HG03378 (cell line): ENCODE data around the gene SEH1L.
"Not testable (repeated sequence)": the region's sequence is repeated elsewhere in the genome, so short reads cannot be mapped to it uniquely, and the experiment has no call there.

ENCODE experiments used
- ATAC-seq: cut with Tn5 transposase; IDR thresholded peaks from one replicate; pipeline ENCODE4 v1.9.1; 2021; ENCODE audit warnings: mild to moderate bottlenecking, moderate library complexity; ENCODE audit not compliant: unreplicated experiment

The SEH1L gene

GRCh38 chr18:12943215-12943614 lies 4.6 kb upstream of the SEH1L start:
- ATAC-seq, result no peak

DNA sequence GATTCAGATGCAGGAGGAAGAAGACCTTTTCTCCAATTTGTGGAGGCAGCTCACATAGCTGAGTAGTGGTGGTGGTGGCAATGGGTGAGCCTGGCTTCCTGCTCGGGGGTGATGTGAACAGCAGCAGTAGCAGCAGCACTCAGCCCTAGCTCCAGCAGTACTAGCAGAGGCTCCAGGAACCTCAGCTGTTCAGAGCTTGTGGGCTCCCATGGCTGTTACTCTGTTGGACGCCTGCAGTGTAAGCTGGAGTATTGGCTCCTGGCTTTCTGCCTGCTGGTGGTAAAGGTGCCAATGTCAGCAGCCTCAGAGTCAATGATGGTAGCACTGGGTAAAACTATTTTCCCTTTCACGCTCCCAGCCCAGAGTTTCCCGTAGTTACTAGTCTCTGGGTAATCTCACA lies 3.1 kb upstream of the SEH1L start:
- no peak for ATAC-seq

GRCh38 chr18:12946549-12947284 lies 1.1 kb upstream of the SEH1L start:
- no peak for ATAC-seq

DNA sequence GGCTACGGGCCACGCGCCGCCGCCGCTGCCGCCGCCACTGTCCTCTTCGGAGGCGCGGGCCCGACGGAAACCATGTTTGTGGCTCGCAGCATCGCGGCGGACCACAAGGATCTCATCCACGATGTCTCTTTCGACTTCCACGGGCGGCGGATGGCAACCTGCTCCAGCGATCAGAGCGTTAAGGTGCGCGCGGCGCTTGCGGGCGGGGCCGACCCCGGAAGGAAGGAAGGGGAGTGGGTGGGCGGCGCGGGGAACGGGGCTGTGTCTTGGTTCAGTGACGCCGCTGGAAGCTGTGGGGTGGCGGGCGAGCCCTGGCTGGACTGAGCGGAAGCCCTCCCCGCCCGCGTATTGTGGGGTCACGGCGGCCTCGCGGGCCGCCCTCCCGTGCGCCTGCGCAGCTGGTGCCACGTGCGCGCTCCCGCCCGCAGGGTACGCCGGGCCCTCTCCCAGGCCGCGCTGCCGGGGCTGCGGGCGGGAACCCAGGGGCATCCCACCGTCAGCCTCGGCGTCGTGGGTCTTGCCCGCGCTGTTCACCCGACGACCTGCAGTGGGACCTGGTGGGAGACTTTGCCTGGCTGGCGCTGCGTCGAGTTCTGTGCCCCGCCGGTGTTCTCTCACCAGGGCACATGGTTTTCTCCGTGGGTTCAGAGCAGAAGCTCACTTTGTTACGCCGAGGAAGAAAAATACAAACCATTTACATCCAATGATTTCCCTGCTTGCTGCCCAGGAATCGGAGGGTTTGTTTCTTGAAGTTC lies 416 bp downstream of the SEH1L start:
- peak; percentile 63 for ATAC-seq

GRCh38 chr18:12958478-12958877 lies 10.7 kb downstream of the SEH1L start:
- ATAC-seq, result no peak

GRCh38 chr18:12960395-12960794 lies 12.6 kb downstream of the SEH1L start:
- ATAC-seq, result no peak

DNA sequence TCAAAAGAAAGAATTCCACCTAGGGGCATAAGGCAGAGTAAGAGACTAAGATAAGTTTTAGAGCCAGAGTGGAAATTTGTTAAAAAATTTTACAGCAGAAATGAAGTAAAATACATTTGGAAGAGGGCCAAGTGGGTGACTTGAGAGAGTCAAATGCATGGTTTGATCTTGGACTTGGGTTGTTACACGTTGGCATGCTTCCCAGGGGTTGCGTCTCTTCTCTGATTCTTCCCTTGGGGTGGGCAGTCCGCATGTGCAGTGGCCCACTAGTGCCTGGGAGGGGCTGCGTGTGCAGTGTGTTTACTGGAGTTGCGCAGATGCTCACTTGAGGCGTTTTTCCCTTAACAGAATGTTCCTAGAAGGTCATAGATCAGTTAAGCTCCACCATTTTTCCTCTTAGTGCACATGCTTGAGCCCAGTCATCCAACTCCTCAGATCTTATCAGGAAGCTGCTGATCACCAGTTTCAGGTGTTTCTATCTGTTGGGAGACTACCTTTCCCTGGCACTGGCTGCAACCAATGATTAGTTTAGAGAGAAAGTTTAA lies 13.1 kb downstream of the SEH1L start:
- no peak for ATAC-seq

DNA sequence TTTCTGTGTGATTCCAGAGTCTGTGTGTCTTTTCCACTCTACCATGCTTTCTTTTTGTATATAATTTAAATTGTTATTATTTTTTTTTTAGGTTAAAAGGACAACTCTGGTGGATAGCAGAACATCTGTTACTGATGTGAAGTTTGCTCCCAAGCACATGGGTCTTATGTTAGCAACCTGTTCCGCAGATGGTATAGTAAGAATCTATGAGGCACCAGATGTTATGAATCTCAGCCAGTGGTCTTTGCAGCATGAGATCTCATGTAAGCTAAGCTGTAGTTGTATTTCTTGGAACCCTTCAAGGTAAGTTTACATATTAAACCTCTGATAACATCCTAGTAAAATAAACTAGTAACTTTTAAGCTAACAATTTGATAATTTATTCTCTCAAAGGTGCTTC lies 15.3 kb downstream of the SEH1L start:
- no peak for ATAC-seq

- ATAC-seq, result no peak
These were observed 20.3 kb downstream of the SEH1L start for GRCh38 chr18:12968115-12968514.

- no peak for ATAC-seq
These were observed 20.8 kb downstream of the SEH1L start for GRCh38 chr18:12968619-12969018.

- ATAC-seq, result no peak
These were observed 25.9 kb downstream of the SEH1L start for GRCh38 chr18:12973562-12974213.

GRCh38 chr18:12975488-12975887 lies 27.7 kb downstream of the SEH1L start:
- ATAC-seq, result no peak

GRCh38 chr18:12976305-12976704 lies 28.5 kb downstream of the SEH1L start:
- ATAC-seq, result no peak

DNA sequence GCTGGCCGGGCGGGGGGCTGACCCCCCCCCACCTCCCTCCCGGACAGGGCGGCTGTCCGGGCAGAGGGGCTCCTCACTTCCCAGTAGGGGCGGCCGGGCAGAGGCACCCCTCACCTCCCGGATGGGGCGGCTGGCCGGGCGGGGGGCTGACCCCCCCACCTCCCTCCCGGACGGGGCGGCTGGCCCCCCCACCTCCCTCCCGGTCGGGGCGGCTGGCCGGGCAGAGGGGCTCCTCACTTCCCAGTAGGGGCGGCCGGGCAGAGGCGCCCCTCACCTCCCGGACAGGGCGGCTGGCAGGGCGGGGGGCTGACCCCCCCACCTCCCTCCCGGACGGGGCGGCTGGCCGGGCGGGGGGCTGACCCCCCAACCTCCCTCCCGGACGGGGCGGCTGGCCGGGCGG lies 32.3 kb downstream of the SEH1L start:
- ATAC-seq, result not testable (repeated sequence)

GRCh38 chr18:12989397-12990122 lies 41.7 kb downstream of the SEH1L start:
- no peak for ATAC-seq

GRCh38 chr18:12990123-12990475 lies 42.3 kb downstream of the SEH1L start:
- ATAC-seq, result no peak

- no peak for ATAC-seq
These were observed 42.8 kb downstream of the SEH1L start for GRCh38 chr18:12990641-12990966.

GRCh38 chr18:12990967-12991820 lies 43.4 kb downstream of the SEH1L start, which contains the start of gene CEP192:
Gene CEP192, plus strand, starts transcription at chr18:12991362. Its CDS starts 8,063 bp downstream, at chr18:12999425.
- peak; percentile 76 for ATAC-seq

GRCh38 chr18:12991821-12992179 lies 44.0 kb downstream of the SEH1L start:
- ATAC-seq, result no peak

DNA sequence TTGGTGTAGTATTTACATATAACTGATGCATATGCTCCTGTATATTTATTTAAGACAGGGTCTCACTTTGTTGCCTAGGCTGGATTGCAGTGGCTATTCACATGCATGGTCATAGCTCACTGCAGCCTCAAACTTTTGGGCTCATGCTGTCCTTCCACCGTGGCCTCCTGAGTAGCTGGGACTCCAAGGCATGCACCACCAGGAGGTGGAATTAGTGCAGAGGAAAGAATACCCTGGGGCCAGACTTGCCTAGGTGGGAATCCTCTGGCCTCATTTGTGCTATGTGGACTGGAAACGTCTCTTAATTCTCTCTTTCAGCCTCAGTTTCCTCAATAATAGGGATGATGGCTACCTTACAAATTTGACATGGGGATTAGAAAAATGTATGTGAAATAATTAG lies 45.6 kb downstream of the SEH1L start:
- ATAC-seq, result no peak
